ENCODE data around the gene ABCD3.
"Not testable (repeated sequence)": the region's sequence is repeated elsewhere in the genome, so short reads cannot be mapped to it uniquely, and the experiment has no call there.

ABCD3 gene

GRCh38 chr1:94553931-94554330 is 135.7 kb downstream of the ABCD3 start:
- DNase-seq = no peak

- DNase-seq = no peak
These were observed 136.4 kb downstream of the ABCD3 start for GRCh38 chr1:94554580-94554979.

GRCh38 chr1:94555091-94555490 is 136.9 kb downstream of the ABCD3 start:
- no peak for DNase-seq

GRCh38 chr1:94559921-94560320 is 141.7 kb downstream of the ABCD3 start:
- no peak for DNase-seq

- DNase-seq = no peak
These were observed 142.1 kb downstream of the ABCD3 start for GRCh38 chr1:94560333-94560732.

GRCh38 chr1:94562519-94563260 is 144.5 kb downstream of the ABCD3 start:
- DNase-seq = no peak

- DNase-seq = no peak
These were observed 147.7 kb downstream of the ABCD3 start for GRCh38 chr1:94565901-94566300.

- not testable (repeated sequence) for DNase-seq
These were observed 148.2 kb downstream of the ABCD3 start for GRCh38 chr1:94566436-94566835.

- DNase-seq = not testable (repeated sequence)
These were observed 149.9 kb downstream of the ABCD3 start for GRCh38 chr1:94567975-94568607.
